ENCODE measurements around the gene WNT9B.

The WNT9B gene

GRCh38 chr17:46859996-46860395, 8.6 kb downstream of the WNT9B start:
- DNase-seq = no peak

- DNase-seq = no peak
These were observed 11.6 kb downstream of the WNT9B start for GRCh38 chr17:46862949-46863348.

- no peak for DNase-seq
These were observed 12.2 kb downstream of the WNT9B start for GRCh38 chr17:46863383-46864121.

- DNase-seq = no peak
These were observed 13.7 kb downstream of the WNT9B start for GRCh38 chr17:46865100-46865499.

GRCh38 chr17:46866325-46866724, 14.9 kb downstream of the WNT9B start:
- DNase-seq = no peak

GRCh38 chr17:46866747-46867146, 15.4 kb downstream of the WNT9B start:
- no peak for DNase-seq

GRCh38 chr17:46868689-46869187, 17.4 kb downstream of the WNT9B start:
- no peak for DNase-seq

- no peak for DNase-seq
These were observed 17.9 kb downstream of the WNT9B start for GRCh38 chr17:46869296-46869695.

GRCh38 chr17:46869975-46870803, 18.8 kb downstream of the WNT9B start:
- DNase-seq = no peak

- no peak for DNase-seq
These were observed 21.0 kb downstream of the WNT9B start for GRCh38 chr17:46872421-46872820.

GRCh38 chr17:46873941-46874645, 22.7 kb downstream of the WNT9B start:
- DNase-seq = no peak

GRCh38 chr17:46874906-46875305, 23.5 kb downstream of the WNT9B start:
- no peak for DNase-seq

- DNase-seq = no peak
These were observed 24.5 kb downstream of the WNT9B start for GRCh38 chr17:46875849-46876352.

GRCh38 chr17:46876353-46876887, 25.0 kb downstream of the WNT9B start:
- no peak for DNase-seq

GRCh38 chr17:46876926-46877325, 25.5 kb downstream of the WNT9B start:
- DNase-seq = no peak

- DNase-seq = no peak
These were observed 26.1 kb downstream of the WNT9B start for GRCh38 chr17:46877466-46877865.

- no peak for DNase-seq
These were observed 26.7 kb downstream of the WNT9B start for GRCh38 chr17:46878055-46878454.

- no peak for DNase-seq
These were observed 27.7 kb downstream of the WNT9B start for GRCh38 chr17:46879101-46879500.

GRCh38 chr17:46881015-46881414, 29.6 kb downstream of the WNT9B start:
- no peak for DNase-seq

GRCh38 chr17:46882666-46883065, 31.3 kb downstream of the WNT9B start:
- DNase-seq = no peak

- DNase-seq = no peak
These were observed 32.6 kb downstream of the WNT9B start for GRCh38 chr17:46883871-46884520.

- DNase-seq = no peak
These were observed 33.2 kb downstream of the WNT9B start for GRCh38 chr17:46884552-46884951.
